Epidermal melanocyte (primary cell): ENCODE data around the gene HELQ.

Experiments
- DNase-seq: peaks from one replicate; pipeline ENCODE4 v3.0.0; 2011; ENCODE audit warnings: low spot score; ENCODE audit not compliant: insufficient read length

HELQ gene

GRCh38 chr4:83372931-83373330 lies 82.7 kb downstream of the HELQ start:
- no peak for DNase-seq

- DNase-seq = no peak
These were observed 83.7 kb downstream of the HELQ start for GRCh38 chr4:83371936-83372335.

- DNase-seq = no peak
These were observed 84.4 kb downstream of the HELQ start for GRCh38 chr4:83371235-83371634.

- DNase-seq = no peak
These were observed 85.0 kb downstream of the HELQ start for GRCh38 chr4:83370640-83370906.

GRCh38 chr4:83369831-83370639 lies 85.6 kb downstream of the HELQ start:
- DNase-seq = no peak

- DNase-seq = no peak
These were observed 91.3 kb downstream of the HELQ start for GRCh38 chr4:83364312-83364711.

GRCh38 chr4:83362492-83363329 lies 92.9 kb downstream of the HELQ start:
- DNase-seq = no peak

- DNase-seq = no peak
These were observed 94.1 kb downstream of the HELQ start for GRCh38 chr4:83361416-83362103.

- DNase-seq = no peak
These were observed 95.6 kb downstream of the HELQ start for GRCh38 chr4:83360018-83360417.

GRCh38 chr4:83358410-83358809 lies 97.2 kb downstream of the HELQ start:
- no peak for DNase-seq
